HG02870 (cell line): ENCODE measurements around the gene SOD3.

Source experiments
- ATAC-seq: cut with Tn5 transposase; IDR thresholded peaks from one replicate; pipeline ENCODE4 v1.9.1; 2021; ENCODE audit warnings: mild to moderate bottlenecking, moderate library complexity; ENCODE audit not compliant: unreplicated experiment

Gene SOD3

DNA sequence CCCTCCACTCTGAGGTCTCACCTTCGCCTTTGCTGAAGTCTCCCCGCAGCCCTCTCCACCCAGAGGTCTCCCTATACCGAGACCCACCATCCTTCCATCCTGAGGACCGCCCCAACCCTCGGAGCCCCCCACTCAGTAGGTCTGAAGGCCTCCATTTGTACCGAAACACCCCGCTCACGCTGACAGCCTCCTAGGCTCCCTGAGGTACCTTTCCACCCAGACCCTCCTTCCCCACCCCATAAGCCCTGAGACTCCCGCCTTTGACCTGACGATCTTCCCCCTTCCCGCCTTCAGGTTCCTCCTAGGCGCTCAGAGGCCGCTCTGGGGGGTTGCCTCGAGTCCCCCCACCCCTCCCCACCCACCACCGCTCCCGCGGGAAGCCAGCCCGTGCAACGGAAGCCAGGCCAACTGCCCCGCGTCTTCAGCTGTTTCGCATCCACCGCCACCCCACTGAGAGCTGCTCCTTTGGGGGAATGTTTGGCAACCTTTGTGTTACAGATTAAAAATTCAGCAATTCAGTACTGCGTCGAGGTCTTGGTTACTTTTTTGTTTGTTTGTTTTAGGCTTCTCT, 5.0 kb downstream of the SOD3 start:
- ATAC-seq = no peak

DNA sequence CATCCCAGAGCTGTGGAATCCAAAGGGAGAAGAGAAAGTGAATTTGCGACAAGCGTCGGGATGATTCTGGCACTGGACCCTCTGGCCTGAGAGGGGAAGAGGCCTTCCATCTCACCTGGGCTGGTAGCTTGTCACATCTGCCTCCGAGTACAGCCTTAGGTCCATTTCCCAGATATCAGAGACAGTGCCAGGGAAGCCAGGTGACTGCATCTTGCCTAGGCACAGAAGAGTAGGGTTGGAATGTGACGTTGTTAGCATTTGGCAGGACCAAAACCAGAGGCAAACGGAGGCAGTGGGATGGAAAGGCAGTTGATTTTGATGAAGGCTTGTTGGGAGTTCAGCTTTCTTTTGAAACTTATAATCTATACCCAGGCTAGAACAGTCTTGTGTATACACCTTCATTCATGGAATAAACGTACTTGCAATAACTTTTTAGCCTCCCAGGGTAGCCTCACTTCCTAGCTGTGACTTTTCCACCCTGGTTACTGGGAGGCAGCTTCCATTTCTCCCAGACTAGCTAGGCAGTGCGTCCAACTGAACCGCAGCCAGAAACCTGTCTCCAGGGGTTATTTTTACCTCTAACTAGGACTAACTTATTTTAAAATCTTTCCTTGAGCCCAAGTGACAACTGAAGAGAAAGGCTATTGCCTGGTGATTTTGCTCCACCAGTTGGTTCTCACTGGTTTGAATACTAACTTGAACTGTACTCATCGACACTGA, 5.9 kb downstream of the SOD3 start:
- ATAC-seq = no peak

- no peak for ATAC-seq
Measured at GRCh38 chr4:24802648-24803047, 7.3 kb downstream of the SOD3 start.

DNA sequence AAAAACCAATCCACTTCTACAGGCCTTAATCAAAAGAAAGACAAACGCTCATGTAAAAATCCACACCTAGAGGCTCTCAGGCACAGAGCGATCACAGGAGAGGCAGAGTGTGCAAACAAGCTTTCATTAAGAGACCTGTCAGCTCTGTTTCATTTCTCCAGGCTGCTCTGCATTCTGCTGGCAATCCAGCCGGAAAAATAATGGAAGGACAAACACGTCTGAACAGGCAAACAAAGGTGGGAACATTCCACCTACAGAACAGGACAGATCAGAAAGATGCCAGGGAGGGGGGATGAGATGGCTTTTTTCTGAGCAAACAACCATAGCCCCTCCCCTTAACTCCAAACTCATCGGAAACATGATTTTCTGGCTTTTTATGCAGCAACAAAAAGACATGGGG, 9.7 kb downstream of the SOD3 start:
- ATAC-seq = no peak

DNA sequence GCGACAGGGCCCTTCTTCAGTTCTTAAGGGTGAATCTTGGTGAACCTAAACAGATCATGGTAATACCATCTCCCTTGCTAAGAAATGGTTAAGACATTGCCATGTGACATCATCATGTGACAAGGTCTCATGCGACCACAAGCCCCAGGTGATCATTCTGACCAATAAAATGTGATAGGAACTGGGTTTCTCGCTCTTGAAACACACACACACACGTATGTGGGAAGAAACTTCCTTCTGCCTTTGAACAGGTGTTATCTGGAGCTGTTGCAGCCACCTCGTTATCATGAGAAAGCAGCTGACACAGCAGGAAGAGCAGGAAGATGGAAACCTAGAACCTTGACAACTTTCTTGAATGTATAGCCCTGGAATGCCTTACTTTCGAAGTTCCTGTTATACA, 10.2 kb downstream of the SOD3 start:
- ATAC-seq = no peak

- ATAC-seq = no peak
Measured at GRCh38 chr4:24806206-24806990, 11.0 kb downstream of the SOD3 start.

DNA sequence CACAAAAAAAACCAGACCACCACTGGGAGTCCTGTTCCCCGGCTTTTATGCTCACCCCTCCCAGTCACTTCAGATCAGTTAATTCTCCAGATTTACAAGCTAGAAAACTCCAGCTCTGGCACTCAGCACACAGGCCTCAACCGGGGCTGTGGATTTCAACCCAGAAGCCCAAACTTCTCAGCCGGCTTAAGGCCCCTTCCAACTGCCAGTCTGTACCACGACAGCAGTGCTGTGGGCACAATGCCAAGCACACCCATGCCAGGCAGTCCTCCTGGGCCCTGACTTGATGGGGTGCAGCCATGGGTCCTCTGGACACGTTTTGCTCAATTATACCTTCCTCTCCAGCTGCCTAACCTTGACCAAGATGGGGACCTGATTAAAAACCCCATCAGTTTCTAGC, 12.2 kb downstream of the SOD3 start:
- no peak for ATAC-seq

DNA sequence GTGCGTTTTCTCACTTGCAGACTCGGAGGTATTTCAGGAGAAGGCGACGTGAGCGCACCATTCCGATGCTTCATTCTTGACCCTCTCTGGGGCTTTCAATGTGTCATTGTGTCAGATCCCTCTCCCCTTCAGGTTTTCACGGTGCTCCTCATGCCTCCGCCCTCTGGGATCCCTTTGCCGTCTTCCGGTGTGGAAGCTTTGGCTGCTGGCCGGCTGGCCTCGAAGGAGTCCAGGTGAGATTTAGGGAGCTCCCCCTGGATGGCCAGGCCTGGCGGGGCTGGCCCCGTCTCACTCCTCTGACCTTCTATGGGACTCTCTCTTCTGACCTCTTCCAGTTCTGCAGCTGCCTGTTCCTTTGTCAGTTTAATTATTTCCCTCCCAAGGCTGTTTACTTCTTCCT, 12.9 kb downstream of the SOD3 start:
- ATAC-seq = no peak

DNA sequence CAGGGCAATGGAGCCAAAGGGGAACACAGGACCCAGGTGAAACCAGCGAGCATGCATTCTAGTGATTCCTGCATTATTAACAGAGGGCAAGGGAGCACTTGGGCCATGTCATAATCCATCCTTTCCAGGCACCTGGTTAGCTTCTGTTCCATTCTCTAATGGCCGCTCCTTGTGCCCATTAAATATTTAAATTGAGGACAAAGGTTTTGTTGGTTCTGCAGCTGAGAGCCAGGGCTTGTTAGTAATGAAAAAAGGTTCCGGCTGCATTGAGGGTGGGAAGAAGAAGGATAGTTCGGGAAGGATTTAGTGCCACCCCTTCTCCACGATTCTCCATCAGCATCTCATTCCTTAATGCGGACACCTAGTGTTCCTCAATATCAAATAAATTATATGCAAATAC, 13.6 kb downstream of the SOD3 start:
- ATAC-seq = no peak

DNA sequence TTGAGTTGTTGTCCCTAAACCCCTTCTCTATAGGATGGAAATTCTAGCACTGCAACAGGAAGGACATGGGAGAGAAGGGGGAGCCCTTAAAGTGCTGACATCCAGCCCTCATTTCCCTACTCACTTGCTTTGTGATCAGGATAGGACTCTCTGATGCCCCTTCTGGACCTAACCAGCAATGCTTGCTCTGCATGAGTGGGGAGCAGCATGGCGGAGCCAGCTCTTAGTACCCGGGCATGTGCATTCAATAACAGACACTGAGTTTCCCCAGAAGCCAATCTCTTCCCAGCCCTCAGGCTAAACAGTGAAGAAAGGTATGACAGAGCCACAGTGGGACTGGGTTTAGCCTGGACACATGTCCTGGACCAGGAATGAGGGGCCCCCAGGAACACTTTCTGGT, 14.0 kb downstream of the SOD3 start:
- ATAC-seq = no peak

DNA sequence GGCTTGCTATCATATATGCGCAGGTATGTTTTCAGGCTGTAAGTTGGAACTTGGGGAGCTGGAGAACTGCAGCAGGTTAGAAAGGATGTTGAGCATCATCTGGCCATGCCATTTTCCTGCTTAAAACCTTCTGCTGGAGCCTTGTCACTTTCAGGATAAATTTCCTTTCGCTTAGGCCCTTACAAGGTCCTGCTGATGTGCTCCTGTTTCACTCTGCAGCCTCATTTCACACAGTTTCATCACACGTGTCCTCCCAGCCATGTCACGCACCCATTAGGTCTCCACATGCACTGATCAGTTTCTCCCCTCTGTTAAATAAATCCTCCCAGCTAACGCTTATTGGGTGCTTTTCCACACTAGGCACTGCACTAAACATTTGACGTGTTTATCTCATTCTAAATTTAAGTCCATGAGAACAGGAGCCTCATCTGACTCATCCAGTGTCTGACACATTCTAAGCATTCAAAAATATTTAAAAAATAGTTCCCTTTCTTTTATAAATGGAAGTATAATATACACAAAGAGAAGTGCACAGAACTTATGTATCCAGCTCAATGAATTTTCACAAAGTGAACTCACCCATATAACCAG, 14.5 kb downstream of the SOD3 start:
- no peak for ATAC-seq

DNA sequence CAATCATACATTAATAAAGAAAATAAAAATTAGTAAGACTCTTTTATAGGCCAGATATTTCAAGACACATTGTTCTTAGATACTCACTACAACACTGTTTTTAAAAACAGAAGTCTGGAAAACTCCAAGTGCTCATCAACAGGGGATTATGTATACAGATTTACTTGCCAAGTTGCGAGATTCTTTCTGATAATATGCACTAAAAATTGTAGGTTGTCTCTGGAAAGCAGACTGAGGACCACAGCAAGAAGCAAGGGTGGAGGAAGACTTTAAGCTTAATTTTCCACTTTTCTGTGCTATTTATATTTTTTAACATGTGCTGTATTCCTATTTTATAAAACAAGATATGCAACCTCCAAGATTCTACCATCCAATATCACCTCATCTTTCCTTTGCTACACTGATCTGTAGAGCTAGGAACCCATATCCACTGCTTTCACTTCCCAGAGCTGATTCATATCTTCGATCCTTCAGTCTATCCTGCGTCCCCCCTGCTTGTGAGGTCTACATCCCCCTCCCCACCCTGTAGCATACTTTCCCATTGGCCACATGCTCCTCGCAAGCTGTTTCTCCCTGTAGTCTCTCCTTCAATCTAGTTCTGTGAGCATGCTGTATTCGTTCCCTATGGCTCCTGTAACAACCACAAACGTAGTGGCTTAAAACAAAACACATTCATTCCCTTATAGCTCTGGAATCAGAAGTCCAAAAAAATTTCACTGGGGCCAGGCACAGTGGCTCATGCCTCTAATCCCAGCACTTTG, 15.7 kb downstream of the SOD3 start:
- ATAC-seq = no peak

GRCh38 chr4:24813732-24814131, 18.4 kb downstream of the SOD3 start:
- ATAC-seq = no peak

DNA sequence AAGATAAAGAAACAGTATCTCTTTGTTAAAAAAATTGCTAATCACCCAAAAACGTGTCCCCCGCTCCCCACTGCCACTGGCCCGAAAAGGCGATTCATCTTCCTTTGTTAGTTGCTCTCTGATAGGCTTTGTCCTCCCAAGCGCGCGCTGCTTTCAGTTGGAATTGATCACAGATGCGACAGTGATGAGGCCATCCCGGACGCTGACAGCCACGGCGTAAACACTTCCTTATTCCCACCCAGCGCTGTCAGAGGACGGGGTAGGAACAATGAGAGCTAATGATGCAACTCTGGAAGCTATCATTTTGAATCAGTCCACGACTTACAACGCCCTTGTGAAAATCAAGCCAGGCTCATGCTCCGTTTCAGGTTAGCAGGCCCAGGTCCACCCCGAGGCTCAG, 21.4 kb downstream of the SOD3 start:
- no peak for ATAC-seq

GRCh38 chr4:24820541-24820940, 25.2 kb downstream of the SOD3 start:
- ATAC-seq = no peak

- ATAC-seq = no peak
Measured at GRCh38 chr4:24824720-24825119, 29.3 kb downstream of the SOD3 start.

DNA sequence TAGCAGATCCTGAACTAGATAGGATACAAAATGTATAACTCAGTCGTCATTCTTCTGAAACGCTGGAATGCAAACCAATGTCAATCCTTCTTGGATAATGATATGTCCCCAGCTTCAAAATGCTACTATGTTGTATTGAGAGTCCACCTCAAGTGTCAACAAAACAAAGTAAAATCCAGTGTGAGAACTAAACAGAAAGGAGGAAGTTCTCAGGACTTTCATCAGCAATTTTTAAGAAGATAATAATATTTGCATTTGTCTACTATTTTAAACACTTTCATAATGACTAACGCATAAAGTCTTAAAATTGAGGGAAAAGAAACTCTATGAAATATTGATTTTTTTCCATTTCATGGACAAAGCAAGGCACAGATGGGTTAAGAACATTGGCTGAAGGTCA, 36.3 kb downstream of the SOD3 start:
- no peak for ATAC-seq

- no peak for ATAC-seq
Measured at GRCh38 chr4:24835696-24836095, 40.3 kb downstream of the SOD3 start.

DNA sequence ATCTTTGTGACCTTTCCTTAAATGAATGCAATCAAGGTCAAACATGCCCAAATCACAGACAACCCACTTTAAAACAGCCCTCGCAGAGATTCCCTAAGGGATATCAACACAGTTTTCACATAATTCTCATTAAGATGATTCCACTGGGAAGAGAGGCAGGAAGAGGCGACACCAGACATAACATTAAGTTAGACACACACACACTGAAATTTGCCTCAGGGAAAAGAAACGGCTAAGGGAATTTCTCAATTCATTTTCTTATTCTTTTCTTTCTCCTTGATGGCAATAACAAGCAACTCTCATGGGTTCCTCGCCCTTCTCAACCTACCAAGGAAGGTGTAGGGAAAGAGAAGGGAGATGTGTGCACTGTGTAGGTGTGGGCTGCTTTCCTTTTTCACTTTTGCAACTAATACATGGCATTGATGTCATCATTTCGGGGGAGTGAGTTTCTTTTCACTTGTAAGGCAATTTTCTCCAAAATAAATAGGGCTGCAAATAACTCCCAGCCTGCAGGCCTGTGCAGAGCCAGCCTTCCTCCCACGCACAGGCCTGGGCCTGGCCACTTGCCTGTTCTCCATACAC, 41.4 kb downstream of the SOD3 start:
- ATAC-seq = peak; percentile 49

- ATAC-seq = no peak
Measured at GRCh38 chr4:24837336-24837735, 42.0 kb downstream of the SOD3 start.

GRCh38 chr4:24837781-24838180, 42.4 kb downstream of the SOD3 start:
- ATAC-seq = no peak
